Omental fat pad (tissue), 4 donors: Measurements from ENCODE around the gene ANKRD52. TPM values are rescaled to one million over a fixed set of nuclear protein-coding genes. Genes with fewer than 3 reads are reported as not detected.

Experiments
- ATAC-seq: fragments of 150-250 bp; one replicate; pipeline ENCODE4 v1.9.1; 2016; ENCODE audit warnings: mild to moderate bottlenecking, moderate library complexity; ENCODE audit not compliant: low FRiP score
- DNase-seq: peaks from one replicate; pipeline ENCODE4 v3.0.0-alpha.2; 2019; ENCODE audit warnings: low spot score
- CTCF ChIP-seq, 3 donors: fragments of 450-650 bp; IDR thresholded peaks; one replicate each; pipeline ENCODE4 v1.5.1; 2016 to 2017; ENCODE audit warnings: antibody characterized with exemption in 3 of 3, mild to moderate bottlenecking in 3 of 3, moderate library complexity in 2 of 3
- total RNA-seq, 4 donors: library from RNA; depleted of rRNA; stranded (reverse); fragments of >200 nt; gene quantifications; one replicate each; pipeline ENCODE4 v1.1.0, GENCODE V29; 2016

ANKRD52 gene
- total RNA-seq, 4 donors from 2014 or later: 13.6 to 19.2 (median 16.8) TPM

DNA sequence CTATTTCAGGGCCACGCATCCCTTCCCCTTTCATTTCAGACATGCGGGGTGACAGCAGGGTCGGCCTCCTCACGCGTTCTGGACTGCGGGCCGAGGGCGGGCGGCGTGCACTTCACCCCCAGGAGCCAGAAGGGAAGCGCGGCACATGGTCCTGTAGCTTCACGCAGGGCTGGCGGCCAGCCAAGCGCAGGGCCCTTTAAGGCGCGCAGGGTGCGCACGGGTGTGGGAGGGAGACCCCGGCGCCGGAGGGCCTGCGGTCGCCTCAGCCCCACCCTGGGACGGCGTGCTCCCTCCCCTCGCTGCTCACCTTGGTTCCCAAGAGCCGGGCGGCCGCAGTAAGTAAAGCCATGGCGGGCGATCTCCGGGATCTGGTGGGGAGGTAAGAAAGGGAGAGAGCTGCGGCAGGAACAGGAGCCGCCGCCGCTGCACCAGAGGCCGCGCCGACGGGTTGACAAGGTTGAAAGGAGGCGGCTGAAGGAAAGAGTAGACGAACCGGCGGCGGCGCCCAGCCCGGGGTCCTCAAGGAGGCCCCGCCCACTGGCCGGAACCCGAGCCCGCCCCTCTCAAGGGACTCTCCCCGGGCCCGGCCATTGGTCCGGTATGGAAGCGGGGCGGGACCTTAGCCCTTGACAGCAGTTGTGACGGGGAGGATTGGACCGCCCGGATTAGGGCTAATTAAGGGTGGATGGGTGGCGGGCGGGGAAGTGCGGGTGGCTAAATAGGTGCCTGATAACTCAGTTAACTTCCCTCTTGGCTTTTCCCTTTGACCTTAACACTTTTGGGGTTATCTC lies 41.9 kb upstream of the ANKRD52 start, which contains the start of gene CS:
Gene CS, minus strand, starts transcription at position 478 of the 791 bp plus-strand sequence. Its CDS starts 129 bp downstream, at position 349.
- peak; percentile 95 for DNase-seq
- TF ChIP-seq CTCF (IDR thresholded peaks at IDR 0.05): no peak
- peak; percentile 99 for ATAC-seq

DNA sequence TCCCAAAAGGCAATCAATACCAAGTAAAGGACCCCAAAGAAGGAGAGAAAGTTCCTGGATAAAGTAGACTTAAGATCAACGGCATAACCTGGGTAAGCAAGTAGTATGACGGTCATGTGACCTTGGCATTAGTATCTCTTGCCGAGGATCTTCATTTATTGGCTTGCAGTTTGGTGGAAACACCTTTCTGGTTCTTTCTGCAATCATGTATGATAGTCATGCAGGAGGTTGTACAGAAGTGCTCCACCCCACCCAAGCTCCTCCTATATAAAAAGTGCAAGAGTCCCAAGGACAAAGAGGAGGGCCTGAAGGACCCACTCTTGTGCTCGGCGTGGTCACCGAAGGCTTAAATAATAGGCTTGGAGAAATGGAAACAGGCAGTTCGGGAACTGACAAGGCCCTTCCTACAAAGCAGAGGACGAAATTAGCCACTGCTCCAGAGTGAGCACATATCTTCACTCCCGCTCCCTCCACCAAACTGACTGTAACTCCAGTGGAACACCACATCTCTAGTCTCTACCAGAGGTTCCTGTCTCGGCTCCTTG lies 41.2 kb upstream of the ANKRD52 start:
- ATAC-seq: peak; percentile 12

DNA sequence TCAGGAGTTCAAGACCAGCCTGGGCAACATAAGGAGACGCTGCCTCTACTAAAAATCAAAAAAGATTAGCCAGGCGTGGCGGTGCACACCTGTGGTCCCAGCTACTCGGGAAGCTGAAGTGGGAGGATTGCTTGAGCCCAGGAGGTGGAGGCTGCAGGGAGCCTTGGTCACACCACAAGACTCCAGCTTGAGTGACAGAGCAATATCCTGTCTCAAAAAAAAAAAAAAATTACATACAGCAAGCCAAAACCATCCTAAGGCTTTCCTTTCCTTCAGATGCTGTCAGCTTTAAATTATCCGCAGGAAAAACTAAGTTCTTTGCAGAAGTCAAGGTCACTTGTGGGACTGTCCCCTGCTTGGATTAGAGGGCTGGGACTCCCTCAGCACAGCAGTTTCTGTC lies 40.6 kb upstream of the ANKRD52 start:
- no peak for TF ChIP-seq CTCF (IDR thresholded peaks at IDR 0.05)
- DNase-seq (no peak), ATAC-seq (no peak)

More for the DNA sequence above, 41.2 kb upstream of the ANKRD52 start:
- no peak for DNase-seq
- no peak for TF ChIP-seq CTCF (IDR thresholded peaks at IDR 0.05)

DNA sequence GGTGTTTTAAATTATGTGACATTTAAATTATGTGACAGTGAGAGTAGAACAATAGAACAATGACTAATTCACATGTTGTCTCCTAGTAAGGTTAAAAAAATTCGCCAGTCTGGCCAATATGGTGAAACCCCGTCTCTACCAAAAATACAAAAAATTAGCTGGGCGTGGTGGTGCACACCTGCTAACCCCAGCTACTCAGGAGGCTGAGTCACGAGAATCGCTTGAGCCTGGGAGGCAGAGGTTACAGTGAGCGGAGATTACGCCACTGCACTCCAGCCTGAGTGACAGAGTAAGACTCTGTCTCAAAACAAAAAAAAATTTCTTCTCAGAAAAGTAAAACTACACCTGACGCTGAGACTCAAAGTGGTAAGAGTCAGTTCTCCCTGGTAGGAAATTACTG lies 39.2 kb upstream of the ANKRD52 start:
- ATAC-seq (no peak), DNase-seq (no peak)
- TF ChIP-seq CTCF (IDR thresholded peaks at IDR 0.05): no peak

GRCh38 chr12:56296295-56296694 lies 38.1 kb upstream of the ANKRD52 start:
- DNase-seq (no peak), ATAC-seq (no peak)
- TF ChIP-seq CTCF (IDR thresholded peaks at IDR 0.05): no peak

- no peak for DNase-seq
- TF ChIP-seq CTCF (IDR thresholded peaks at IDR 0.05): no peak
- no peak for ATAC-seq
These were observed 35.6 kb upstream of the ANKRD52 start for GRCh38 chr12:56293795-56294194.
